Astrocyte of the spinal cord (primary cell): ENCODE data around the gene PIGA.
A peak's percentile ranks its signal among the peaks of the same experiment; 100 is the strongest.

Experiments used
- DNase-seq: peaks from one replicate; pipeline ENCODE4 v3.0.0; 2011; ENCODE audit warnings: low read depth, low spot score
- H3K4me3 ChIP-seq: 2 replicates; pipeline ENCODE4 v1.5.1; 2011; ENCODE audit warnings: low read depth, mild to moderate bottlenecking, low read length, moderate library complexity
- in situ Hi-C: cut with HindIII; loops from 2 replicates; pipeline ENCODE4 v1.10.0; 2017; ENCODE audit warnings: low sequenced_read_pairs
- TF ChIP-seq, protein P1 (sequence below): IDR thresholded peaks from 2 replicates; pipeline ENCODE4 v1.5.1; 2012; ENCODE audit warnings: low read depth, mild to moderate bottlenecking, low read length, inconsistent platforms

PIGA gene

DNA sequence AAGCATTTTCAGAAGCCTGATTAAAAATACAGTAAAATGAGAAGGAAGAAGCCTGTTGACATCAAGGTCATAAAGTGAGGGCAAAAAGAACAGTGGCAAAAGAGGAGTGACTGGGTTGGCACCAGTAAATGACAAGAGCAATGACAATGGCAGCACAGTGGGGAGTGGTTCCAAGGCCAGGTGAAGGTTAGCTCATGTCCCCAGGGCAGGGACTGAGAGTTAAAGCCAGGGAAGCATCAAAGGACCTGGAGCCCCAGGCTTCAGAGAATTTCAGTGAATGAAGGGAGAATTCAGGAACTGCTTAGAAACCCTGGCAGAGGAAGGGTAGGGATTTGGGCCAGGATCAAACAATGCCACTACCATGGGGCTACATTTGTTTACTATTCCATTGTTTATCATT lies 8.8 kb upstream of the PIGA start:
- in situ Hi-C loops: no loop called here
- TF ChIP-seq, protein P1, sequence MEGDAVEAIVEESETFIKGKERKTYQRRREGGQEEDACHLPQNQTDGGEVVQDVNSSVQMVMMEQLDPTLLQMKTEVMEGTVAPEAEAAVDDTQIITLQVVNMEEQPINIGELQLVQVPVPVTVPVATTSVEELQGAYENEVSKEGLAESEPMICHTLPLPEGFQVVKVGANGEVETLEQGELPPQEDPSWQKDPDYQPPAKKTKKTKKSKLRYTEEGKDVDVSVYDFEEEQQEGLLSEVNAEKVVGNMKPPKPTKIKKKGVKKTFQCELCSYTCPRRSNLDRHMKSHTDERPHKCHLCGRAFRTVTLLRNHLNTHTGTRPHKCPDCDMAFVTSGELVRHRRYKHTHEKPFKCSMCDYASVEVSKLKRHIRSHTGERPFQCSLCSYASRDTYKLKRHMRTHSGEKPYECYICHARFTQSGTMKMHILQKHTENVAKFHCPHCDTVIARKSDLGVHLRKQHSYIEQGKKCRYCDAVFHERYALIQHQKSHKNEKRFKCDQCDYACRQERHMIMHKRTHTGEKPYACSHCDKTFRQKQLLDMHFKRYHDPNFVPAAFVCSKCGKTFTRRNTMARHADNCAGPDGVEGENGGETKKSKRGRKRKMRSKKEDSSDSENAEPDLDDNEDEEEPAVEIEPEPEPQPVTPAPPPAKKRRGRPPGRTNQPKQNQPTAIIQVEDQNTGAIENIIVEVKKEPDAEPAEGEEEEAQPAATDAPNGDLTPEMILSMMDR: no peak
- DNase-seq: no peak
- no peak overlapping the region for H3K4me3 ChIP-seq

DNA sequence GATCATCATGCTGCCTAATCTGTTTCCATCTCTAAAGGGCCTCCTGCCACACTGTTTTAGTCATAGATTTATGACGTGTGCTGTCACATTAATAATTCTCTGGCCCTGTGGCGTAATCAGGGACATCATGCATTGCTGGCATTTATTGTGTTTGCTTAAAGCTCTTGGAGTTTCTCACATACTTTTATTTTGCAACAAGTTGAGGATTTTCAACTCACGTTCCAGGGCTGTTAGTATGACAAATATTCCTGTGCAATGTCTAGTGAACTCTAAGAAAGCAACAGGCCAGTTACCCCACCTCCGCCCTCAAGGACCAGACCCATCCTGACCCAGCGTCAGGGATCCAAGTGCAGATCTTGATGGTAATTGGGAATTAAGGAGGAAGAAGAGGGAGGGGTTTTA lies 7.8 kb upstream of the PIGA start:
- no peak for DNase-seq
- TF ChIP-seq, protein P1: no peak
- in situ Hi-C loops: no loop called here
- H3K4me3 ChIP-seq: no peak overlapping the region

DNA sequence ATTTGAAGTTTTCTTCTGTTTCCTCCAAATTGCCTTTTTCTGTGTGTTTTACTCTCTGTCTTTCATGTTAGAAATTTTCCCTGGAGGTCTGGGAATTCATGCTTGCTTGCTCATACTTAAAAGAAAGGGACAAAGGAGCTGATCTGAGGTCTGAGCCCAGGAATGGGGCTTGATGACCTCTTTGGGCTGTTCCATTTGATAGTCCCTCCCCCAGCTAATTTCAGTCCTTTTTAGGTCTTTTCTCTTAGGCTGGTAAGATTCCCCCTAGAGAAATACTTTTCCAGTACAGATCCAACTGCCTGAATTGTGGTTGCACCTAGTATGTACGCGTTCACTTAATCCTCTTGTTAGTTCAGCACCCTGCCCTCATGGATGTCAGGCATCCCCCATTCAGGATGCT lies 5.5 kb upstream of the PIGA start:
- TF ChIP-seq, protein P1: no peak
- no peak overlapping the region for H3K4me3 ChIP-seq
- in situ Hi-C loops: no loop called here
- DNase-seq: no peak

DNA sequence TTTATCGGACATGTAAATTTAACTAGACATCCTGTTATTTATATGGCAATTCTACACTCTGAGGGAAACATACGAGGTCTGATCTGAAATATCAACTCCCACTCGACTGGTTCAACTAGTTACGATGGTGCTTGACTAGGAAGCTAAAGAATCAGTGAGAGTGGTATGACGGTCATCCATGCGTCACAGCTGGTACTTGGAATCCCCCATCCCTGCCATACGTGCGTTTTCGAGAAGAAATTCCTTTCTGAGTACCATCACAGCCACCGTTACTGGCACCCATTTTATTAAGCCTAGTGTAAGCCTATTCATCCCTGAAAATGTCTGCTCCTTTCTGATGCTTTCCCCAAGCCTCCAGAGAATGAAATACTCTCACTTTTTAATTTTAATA lies 695 bp upstream of the PIGA start:
- in situ Hi-C loops: no loop called here
- peak; percentile 48 for DNase-seq
- peak overlapping the region; percentile 49 for H3K4me3 ChIP-seq
- TF ChIP-seq, protein P1: no peak

DNA sequence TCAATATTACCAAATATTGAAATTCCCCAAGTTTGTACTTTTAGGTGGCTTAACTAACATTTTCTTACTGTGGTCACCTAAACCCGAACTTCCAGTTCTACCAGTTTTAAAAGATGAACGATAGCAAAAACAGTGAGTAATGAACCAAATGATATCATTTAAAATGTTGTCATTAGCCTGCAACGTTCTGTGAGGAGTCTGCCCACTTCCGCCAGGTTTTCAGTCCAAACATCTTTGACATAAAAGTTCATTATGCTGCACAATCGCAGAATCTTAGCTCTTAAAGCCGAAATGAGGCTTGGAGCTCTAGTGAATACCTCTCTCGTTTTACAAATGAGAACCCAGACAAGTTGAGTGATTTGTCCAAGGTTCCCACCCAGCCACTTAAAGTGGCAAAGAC lies 762 bp downstream of the PIGA start:
- in situ Hi-C loops: no loop called here
- peak; percentile 19 for DNase-seq
- H3K4me3 ChIP-seq: peak overlapping the region; percentile 63
- TF ChIP-seq, protein P1: no peak

DNA sequence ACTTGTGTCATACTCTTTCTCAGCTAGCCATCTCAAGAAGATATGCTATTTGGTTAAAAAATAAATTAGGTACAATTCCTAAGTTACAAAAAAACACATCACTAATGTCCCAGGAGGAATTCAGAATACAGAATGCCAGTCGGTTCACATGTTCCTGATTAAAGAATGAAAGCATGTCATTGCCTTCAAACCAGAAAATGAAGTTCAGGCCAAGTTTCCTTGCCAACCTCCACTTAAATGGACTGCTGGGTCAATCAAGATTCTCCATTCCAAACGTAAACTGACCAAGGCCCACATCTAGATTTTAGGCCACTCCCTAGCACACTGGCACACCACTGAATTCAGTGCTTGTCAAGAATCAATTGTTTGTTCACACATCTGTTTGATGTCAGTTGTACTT lies 6.5 kb downstream of the PIGA start:
- H3K4me3 ChIP-seq: no peak overlapping the region
- TF ChIP-seq, protein P1: no peak
- no peak for DNase-seq
- in situ Hi-C loops: no loop called here

DNA sequence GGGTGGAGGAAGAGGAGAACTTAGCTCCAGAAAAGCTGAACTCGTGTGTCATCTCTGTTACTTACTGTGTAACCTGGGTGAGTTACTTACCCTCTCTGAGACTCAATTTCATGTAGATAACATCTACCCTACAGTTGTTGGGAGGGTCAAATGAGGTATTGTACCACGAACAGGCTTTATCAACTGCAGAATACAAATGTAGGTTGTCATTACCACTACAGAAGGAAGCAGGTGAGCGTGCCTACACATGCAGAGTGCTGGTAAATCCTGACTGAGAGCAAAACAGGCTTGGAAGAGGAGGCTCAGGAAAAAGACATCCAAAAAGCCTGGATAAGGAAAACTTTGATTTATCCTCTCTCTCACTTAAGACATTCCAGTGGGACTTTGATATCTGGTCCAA lies 7.2 kb downstream of the PIGA start:
- in situ Hi-C loops: no loop called here
- no peak for DNase-seq
- TF ChIP-seq, protein P1: no peak
- no peak overlapping the region for H3K4me3 ChIP-seq
